GOT3 (cell line): ENCODE results near the gene MPV17L2.

ENCODE experiments used
- DNase-seq: peaks from one replicate; lab custom pipeline; 2025; ENCODE audit warnings: mixed read lengths; lab: John Stamatoyannopoulos, UW

Gene MPV17L2

GRCh38 chr19:18218600-18218999 lies 25.6 kb downstream of the MPV17L2 start:
- no peak for DNase-seq

- no peak for DNase-seq
Measured at GRCh38 chr19:18219911-18220631, 27.1 kb downstream of the MPV17L2 start.

- no peak for DNase-seq
Measured at GRCh38 chr19:18220632-18221275, 27.7 kb downstream of the MPV17L2 start.

GRCh38 chr19:18221815-18222725 lies 29.1 kb downstream of the MPV17L2 start:
- no peak for DNase-seq

- no peak for DNase-seq
Measured at GRCh38 chr19:18223860-18224524, 31.0 kb downstream of the MPV17L2 start.

- DNase-seq = peak; percentile 74
Measured at GRCh38 chr19:18224525-18225354, 31.7 kb downstream of the MPV17L2 start.

- DNase-seq = no peak
Measured at GRCh38 chr19:18225355-18225701, 32.3 kb downstream of the MPV17L2 start.

GRCh38 chr19:18225702-18226468 lies 32.9 kb downstream of the MPV17L2 start, which contains the start of gene PDE4C:
Gene PDE4C (minus strand): TSS chr19:18226438. CDS start chr19:18226415, 23 bp downstream.
- DNase-seq = no peak

- no peak for DNase-seq
Measured at GRCh38 chr19:18226956-18227780, 34.1 kb downstream of the MPV17L2 start.

GRCh38 chr19:18227781-18228271 lies 34.8 kb downstream of the MPV17L2 start:
- DNase-seq = no peak

- DNase-seq = no peak
Measured at GRCh38 chr19:18229474-18229873, 36.5 kb downstream of the MPV17L2 start.

GRCh38 chr19:18229915-18230314 lies 36.9 kb downstream of the MPV17L2 start:
- DNase-seq = no peak

- no peak for DNase-seq
Measured at GRCh38 chr19:18230941-18231734, 38.1 kb downstream of the MPV17L2 start.

GRCh38 chr19:18231775-18232174 lies 38.8 kb downstream of the MPV17L2 start:
- no peak for DNase-seq

- no peak for DNase-seq
Measured at GRCh38 chr19:18232540-18233223, 39.7 kb downstream of the MPV17L2 start.

- DNase-seq = no peak
Measured at GRCh38 chr19:18233224-18233825, 40.3 kb downstream of the MPV17L2 start.

- no peak for DNase-seq
Measured at GRCh38 chr19:18234194-18234593, 41.2 kb downstream of the MPV17L2 start.
